Panc1 (cell line): ENCODE data around the gene SH3PXD2A. TPM values are rescaled to one million over a fixed set of nuclear protein-coding genes. Genes with fewer than 3 reads are reported as not detected.

Experiments
- ATAC-seq: fragments of 200-7000 bp; cut with Tn5 transposase; 2 replicates; pipeline ENCODE4 v1.9.1; 2020; ENCODE audit warnings: mild to moderate bottlenecking, moderate library complexity
- BruUV-seq: library from RNA; stranded (reverse); fragments of 400-500 nt; replicated peaks from 2 replicates; lab custom pipeline; 2021; lab: Mats Ljungman, UMichigan
- CTCF ChIA-PET: fragments of 300-600 bp; sonication (Branson Sonifier 250); formaldehyde crosslinking; loops from one replicate; lab custom pipeline; 2022; ENCODE audit warnings: antibody characterized with exemption; lab: Charles Lee
- POLR2A ChIA-PET: fragments of 300-600 bp; sonication (Branson Sonifier 250); formaldehyde crosslinking; loops from one replicate; lab custom pipeline; 2022; ENCODE audit warnings: antibody characterized with exemption; lab: Charles Lee
- DNase-seq: peaks from one replicate; pipeline ENCODE4 v3.0.0-alpha.2; 2010; ENCODE audit warnings: low read depth, low spot score
- H3K27ac ChIP-seq: 2 replicates; pipeline ENCODE4 v1.5.1; 2011; ENCODE audit warnings: mild to moderate bottlenecking, low read length, inconsistent platforms
- H3K27me3 ChIP-seq: fragments of 200-500 bp; sonication (Bioruptor generic); 2 replicates; pipeline ENCODE4 v1.6.0; 2014; ENCODE audit warnings: low read length, inconsistent platforms; ENCODE audit not compliant: control insufficient read depth, insufficient read depth
- H3K36me3 ChIP-seq: fragments of 200-500 bp; sonication (Bioruptor generic); 2 replicates; pipeline ENCODE4 v1.5.1; 2014; ENCODE audit warnings: inconsistent platforms, mild to moderate bottlenecking, low read length, moderate library complexity; ENCODE audit not compliant: control insufficient read depth, insufficient read depth
- H3K4me1 ChIP-seq: 2 replicates; pipeline ENCODE4 v1.5.1; 2011; ENCODE audit warnings: inconsistent platforms, mild to moderate bottlenecking, low read length, moderate library complexity; ENCODE audit not compliant: control insufficient read depth, insufficient read depth
- H3K4me3 ChIP-seq, 2 experiments: 2 replicates each; pipeline ENCODE4 v1.5.1; 2011 to 2012; ENCODE audit warnings: low read depth in 2 of 2, low read length in 2 of 2, mild to moderate bottlenecking in 2 of 2, inconsistent platforms in 1 of 2, moderate library complexity in 1 of 2
- H3K9me3 ChIP-seq: fragments of 200-500 bp; sonication (Bioruptor generic); 2 replicates; pipeline ENCODE4 v1.5.1; 2014; ENCODE audit warnings: low read depth, mild to moderate bottlenecking, inconsistent platforms, low read length, moderate library complexity; ENCODE audit not compliant: control insufficient read depth, insufficient read depth
- CTCF ChIP-seq: fragments of 450-650 bp; IDR thresholded peaks from 2 replicates; pipeline ENCODE4 v1.5.1; 2017; ENCODE audit warnings: mild to moderate bottlenecking
- POLR2AphosphoS5 ChIP-seq: IDR thresholded peaks from 2 replicates; pipeline ENCODE4 v1.6.1; 2012; ENCODE audit warnings: mild to moderate bottlenecking, low read depth, low read length, moderate library complexity
- REST ChIP-seq, 2 experiments: IDR thresholded peaks; 2 replicates each; pipeline ENCODE4 v1.6.1; 2011 to 2012; ENCODE audit warnings: low read depth in 2 of 2, control low read depth in 1 of 2, low read length in 1 of 2, mild to moderate bottlenecking in 1 of 2, moderate library complexity in 1 of 2; ENCODE audit not compliant: insufficient read depth in 1 of 2
- SIN3A ChIP-seq: IDR thresholded peaks from 2 replicates; pipeline ENCODE4 v1.6.1; 2012; ENCODE audit warnings: low read depth, mild to moderate bottlenecking, low read length, moderate library complexity, borderline replicate concordance; ENCODE audit not compliant: insufficient read depth
- TCF7L2 ChIP-seq: IDR thresholded peaks from 2 replicates; pipeline ENCODE4 v1.6.1; 2011; ENCODE audit warnings: mild to moderate bottlenecking, low read depth, low read length, inconsistent platforms
- in situ Hi-C: cut with HindIII; loops from 2 replicates; pipeline ENCODE4 v1.10.0; 2016; ENCODE audit warnings: low sequenced_read_pairs, low pct_unique_long_range_greater_than_20kb
- intact Hi-C: fragments of 100-400 bp; cut with micrococcal nuclease; formaldehyde crosslinking; loops from one replicate; pipeline ENCODE4 v1.10.0; 2022; ENCODE audit not compliant: unreplicated experiment
- total RNA-seq: library from RNA; stranded (reverse); gene quantifications from one replicate; pipeline ENCODE4 v1.2.1, GENCODE V29; 2021; ENCODE audit not compliant: unreplicated experiment

Gene SH3PXD2A
- total RNA-seq, 1 experiment from 2014 or later: 5.7 TPM

- no TSS peak for BruUV-seq
- no peak for TF ChIP-seq REST (IDR thresholded peaks at IDR 0.05; ENCODE audit: insufficient read depth in 1 of 2, low read depth in 2 of 2, low read length in 1 of 2)
- Histone ChIP-seq H3K4me1 (no peaks in the 10 kb centered on the region), H3K27me3 (no peaks in the 10 kb centered on the region), H3K4me3 (no peak overlapping the region), H3K9me3 (no peaks in the 10 kb centered on the region), H3K36me3 (no peaks in the 10 kb centered on the region), H3K27ac (no peak overlapping the region)
- no peak for ATAC-seq
- intact Hi-C loops: no loop called here
- ChIA-PET CTCF (no interaction called here), POLR2A (no interaction called here)
- no peak for DNase-seq
- in situ Hi-C loops: no loop called here
These were observed 225.8 kb downstream of the SH3PXD2A start for GRCh38 chr10:103629581-103629980.

- no peaks in the 10 kb centered on the region for H3K27me3 ChIP-seq
- no peak overlapping the region for H3K27ac ChIP-seq
- BruUV-seq: no TSS peak
- POLR2A ChIA-PET: no interaction called here
- TF ChIP-seq REST (IDR thresholded peaks at IDR 0.05; ENCODE audit: insufficient read depth in 1 of 2, low read depth in 2 of 2, low read length in 1 of 2) (no peak), POLR2AphosphoS5 (no peak)
- intact Hi-C loops (no loop called here), in situ Hi-C loops (no loop called here)
- CTCF ChIA-PET: interaction anchor here (0.6 kb wide), 1 partner anchor 323 kb away, joined by 6 read pairs; no protein-coding TSS in a partner anchor
- H3K4me3 ChIP-seq: no peak overlapping the region
- H3K9me3 ChIP-seq: no peaks in the 10 kb centered on the region
- no peak for ATAC-seq
- H3K4me1 ChIP-seq: no peaks in the 10 kb centered on the region
- no peaks in the 10 kb centered on the region for H3K36me3 ChIP-seq
- no peak for DNase-seq
These were observed 227.5 kb downstream of the SH3PXD2A start for GRCh38 chr10:103627893-103628292.

- ChIA-PET CTCF (interaction anchor here (0.6 kb wide), 1 partner anchor 323 kb away, joined by 6 read pairs; no protein-coding TSS in a partner anchor), POLR2A (no interaction called here)
- ATAC-seq (no peak), DNase-seq (no peak)
- TF ChIP-seq TCF7L2: no peak
- TF ChIP-seq POLR2AphosphoS5: no peak
- no peak for TF ChIP-seq CTCF
- TF ChIP-seq SIN3A: no peak
- TF ChIP-seq REST (IDR thresholded peaks at IDR 0.05; ENCODE audit: insufficient read depth in 1 of 2, low read depth in 2 of 2, low read length in 1 of 2): no peak
- no TSS peak for BruUV-seq
- intact Hi-C loops (no loop called here), in situ Hi-C loops (no loop called here)
- Histone ChIP-seq H3K36me3 (no peaks in the 10 kb centered on the region), H3K27ac (no peak overlapping the region), H3K27me3 (no peaks in the 10 kb centered on the region), H3K4me1 (no peaks in the 10 kb centered on the region), H3K9me3 (no peaks in the 10 kb centered on the region), H3K4me3 (no peak overlapping the region)
These were observed 228.1 kb downstream of the SH3PXD2A start for GRCh38 chr10:103627111-103627892.
